ENCODE measurements around the gene DAPK1.

The DAPK1 gene

DNA sequence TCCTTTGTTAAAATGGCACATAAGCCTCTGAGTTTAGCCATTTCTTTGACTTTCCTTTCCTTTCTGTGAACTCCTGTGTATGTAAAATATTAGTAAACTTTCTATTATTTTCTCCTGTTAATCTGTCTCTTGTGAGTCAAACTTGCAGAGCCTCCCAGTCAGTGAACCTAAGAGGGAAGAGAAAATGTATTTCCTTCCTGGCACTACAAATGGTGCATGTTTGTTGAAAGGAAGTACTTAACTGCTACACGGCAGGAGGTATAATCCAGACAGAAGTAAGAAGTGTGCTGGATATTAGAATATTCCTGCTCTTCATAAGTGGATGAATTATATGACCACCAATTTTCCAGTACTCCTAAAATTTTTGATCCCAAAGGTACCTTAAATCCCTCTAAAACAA, 251.2 kb downstream of the DAPK1 start:
- ATAC-seq, result no peak
- TF ChIP-seq, protein P1, sequence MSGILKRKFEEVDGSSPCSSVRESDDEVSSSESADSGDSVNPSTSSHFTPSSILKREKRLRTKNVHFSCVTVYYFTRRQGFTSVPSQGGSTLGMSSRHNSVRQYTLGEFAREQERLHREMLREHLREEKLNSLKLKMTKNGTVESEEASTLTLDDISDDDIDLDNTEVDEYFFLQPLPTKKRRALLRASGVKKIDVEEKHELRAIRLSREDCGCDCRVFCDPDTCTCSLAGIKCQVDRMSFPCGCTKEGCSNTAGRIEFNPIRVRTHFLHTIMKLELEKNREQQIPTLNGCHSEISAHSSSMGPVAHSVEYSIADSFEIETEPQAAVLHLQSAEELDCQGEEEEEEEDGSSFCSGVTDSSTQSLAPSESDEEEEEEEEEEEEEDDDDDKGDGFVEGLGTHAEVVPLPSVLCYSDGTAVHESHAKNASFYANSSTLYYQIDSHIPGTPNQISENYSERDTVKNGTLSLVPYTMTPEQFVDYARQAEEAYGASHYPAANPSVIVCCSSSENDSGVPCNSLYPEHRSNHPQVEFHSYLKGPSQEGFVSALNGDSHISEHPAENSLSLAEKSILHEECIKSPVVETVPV (CRISPR knock-in tag; IDR thresholded peaks at IDR 0.05), result no peak
- TF ChIP-seq CSDC2 (CRISPR knock-in tag; IDR thresholded peaks at IDR 0.05) (no peak), ESRRG (CRISPR knock-in tag; IDR thresholded peaks at IDR 0.05) (no peak), GLIS3 (CRISPR knock-in tag; IDR thresholded peaks at IDR 0.05) (no peak), RARB (CRISPR knock-in tag; IDR thresholded peaks at IDR 0.05) (no peak), ZNF70 (CRISPR knock-in tag; IDR thresholded peaks at IDR 0.05) (no peak), TOX (CRISPR knock-in tag; IDR thresholded peaks at IDR 0.05; ENCODE audit: borderline replicate concordance) (no peak), ISL1 (CRISPR knock-in tag; IDR thresholded peaks at IDR 0.05) (no peak), ZNF565 (CRISPR knock-in tag; conservative IDR thresholded peaks at IDR 0.05; ENCODE audit: low read depth) (no peak), ZNF8 (CRISPR knock-in tag; IDR thresholded peaks at IDR 0.05) (no peak), OSR1 (CRISPR knock-in tag; IDR thresholded peaks at IDR 0.05) (no peak), ARNTL (CRISPR knock-in tag; IDR thresholded peaks at IDR 0.05; ENCODE audit: borderline replicate concordance, low read depth) (no peak), ZFP3 (CRISPR knock-in tag; IDR thresholded peaks at IDR 0.05) (no peak), ZFP30 (CRISPR knock-in tag; IDR thresholded peaks at IDR 0.05) (no peak), ZC3H10 (CRISPR knock-in tag; IDR thresholded peaks at IDR 0.05) (no peak), SNAI2 (CRISPR knock-in tag; IDR thresholded peaks at IDR 0.05) (no peak), PPARA (CRISPR knock-in tag; IDR thresholded peaks at IDR 0.05; ENCODE audit: borderline replicate concordance) (no peak)
- TF ChIP-seq, protein P2, sequence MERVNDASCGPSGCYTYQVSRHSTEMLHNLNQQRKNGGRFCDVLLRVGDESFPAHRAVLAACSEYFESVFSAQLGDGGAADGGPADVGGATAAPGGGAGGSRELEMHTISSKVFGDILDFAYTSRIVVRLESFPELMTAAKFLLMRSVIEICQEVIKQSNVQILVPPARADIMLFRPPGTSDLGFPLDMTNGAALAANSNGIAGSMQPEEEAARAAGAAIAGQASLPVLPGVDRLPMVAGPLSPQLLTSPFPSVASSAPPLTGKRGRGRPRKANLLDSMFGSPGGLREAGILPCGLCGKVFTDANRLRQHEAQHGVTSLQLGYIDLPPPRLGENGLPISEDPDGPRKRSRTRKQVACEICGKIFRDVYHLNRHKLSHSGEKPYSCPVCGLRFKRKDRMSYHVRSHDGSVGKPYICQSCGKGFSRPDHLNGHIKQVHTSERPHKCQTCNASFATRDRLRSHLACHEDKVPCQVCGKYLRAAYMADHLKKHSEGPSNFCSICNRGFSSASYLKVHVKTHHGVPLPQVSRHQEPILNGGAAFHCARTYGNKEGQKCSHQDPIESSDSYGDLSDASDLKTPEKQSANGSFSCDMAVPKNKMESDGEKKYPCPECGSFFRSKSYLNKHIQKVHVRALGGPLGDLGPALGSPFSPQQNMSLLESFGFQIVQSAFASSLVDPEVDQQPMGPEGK (CRISPR knock-in tag; IDR thresholded peaks at IDR 0.05; ENCODE audit: borderline replicate concordance), result no peak
- TF ChIP-seq, protein P3, sequence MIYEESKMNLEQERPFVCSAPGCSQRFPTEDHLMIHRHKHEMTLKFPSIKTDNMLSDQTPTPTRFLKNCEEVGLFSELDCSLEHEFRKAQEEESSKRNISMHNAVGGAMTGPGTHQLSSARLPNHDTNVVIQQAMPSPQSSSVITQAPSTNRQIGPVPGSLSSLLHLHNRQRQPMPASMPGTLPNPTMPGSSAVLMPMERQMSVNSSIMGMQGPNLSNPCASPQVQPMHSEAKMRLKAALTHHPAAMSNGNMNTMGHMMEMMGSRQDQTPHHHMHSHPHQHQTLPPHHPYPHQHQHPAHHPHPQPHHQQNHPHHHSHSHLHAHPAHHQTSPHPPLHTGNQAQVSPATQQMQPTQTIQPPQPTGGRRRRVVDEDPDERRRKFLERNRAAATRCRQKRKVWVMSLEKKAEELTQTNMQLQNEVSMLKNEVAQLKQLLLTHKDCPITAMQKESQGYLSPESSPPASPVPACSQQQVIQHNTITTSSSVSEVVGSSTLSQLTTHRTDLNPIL (CRISPR knock-in tag; IDR thresholded peaks at IDR 0.05; ENCODE audit: low read depth), result no peak
- TF ChIP-seq, protein P4, sequence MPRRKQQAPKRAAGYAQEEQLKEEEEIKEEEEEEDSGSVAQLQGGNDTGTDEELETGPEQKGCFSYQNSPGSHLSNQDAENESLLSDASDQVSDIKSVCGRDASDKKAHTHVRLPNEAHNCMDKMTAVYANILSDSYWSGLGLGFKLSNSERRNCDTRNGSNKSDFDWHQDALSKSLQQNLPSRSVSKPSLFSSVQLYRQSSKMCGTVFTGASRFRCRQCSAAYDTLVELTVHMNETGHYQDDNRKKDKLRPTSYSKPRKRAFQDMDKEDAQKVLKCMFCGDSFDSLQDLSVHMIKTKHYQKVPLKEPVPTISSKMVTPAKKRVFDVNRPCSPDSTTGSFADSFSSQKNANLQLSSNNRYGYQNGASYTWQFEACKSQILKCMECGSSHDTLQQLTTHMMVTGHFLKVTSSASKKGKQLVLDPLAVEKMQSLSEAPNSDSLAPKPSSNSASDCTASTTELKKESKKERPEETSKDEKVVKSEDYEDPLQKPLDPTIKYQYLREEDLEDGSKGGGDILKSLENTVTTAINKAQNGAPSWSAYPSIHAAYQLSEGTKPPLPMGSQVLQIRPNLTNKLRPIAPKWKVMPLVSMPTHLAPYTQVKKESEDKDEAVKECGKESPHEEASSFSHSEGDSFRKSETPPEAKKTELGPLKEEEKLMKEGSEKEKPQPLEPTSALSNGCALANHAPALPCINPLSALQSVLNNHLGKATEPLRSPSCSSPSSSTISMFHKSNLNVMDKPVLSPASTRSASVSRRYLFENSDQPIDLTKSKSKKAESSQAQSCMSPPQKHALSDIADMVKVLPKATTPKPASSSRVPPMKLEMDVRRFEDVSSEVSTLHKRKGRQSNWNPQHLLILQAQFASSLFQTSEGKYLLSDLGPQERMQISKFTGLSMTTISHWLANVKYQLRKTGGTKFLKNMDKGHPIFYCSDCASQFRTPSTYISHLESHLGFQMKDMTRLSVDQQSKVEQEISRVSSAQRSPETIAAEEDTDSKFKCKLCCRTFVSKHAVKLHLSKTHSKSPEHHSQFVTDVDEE (CRISPR knock-in tag; IDR thresholded peaks at IDR 0.05), result no peak

DNA sequence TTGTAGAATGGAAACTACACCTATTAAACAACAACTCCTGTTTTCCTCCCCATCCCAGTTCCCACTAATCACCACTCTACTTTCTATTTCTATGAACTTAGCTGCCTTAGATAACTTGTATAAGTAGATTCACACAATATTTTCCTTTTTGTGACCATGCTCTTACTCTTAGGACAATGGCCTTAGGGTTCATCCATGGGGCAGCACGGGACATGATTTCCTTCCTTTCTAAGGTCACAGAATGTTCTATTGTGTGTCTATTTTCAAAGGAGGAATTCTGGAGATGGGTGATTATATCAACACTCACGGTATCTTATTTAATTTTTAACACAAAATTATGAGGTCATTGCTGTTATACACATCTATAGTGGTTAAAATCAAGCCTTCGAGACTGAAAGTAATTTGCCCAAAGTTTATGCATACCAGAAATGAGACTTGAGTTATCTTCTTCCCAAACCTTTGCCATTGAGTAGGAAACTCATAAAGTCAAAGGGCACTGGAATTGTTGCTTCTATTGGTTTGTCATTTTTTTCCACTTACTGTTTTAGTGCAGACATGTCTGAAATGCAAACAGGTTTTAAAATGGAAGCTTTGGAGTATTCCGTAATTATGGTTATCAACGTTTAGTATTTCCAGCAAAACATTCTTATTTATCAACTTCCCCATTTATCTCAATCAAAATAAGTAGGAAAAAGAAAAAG, 251.8 kb downstream of the DAPK1 start:
- no peak for ATAC-seq
- TF ChIP-seq GLIS3 (CRISPR knock-in tag; IDR thresholded peaks at IDR 0.05), result no peak
- no peak for TF ChIP-seq ISL1 (CRISPR knock-in tag; IDR thresholded peaks at IDR 0.05)
- TF ChIP-seq ZNF8 (CRISPR knock-in tag; IDR thresholded peaks at IDR 0.05), result no peak
- TF ChIP-seq ZNF565 (CRISPR knock-in tag; conservative IDR thresholded peaks at IDR 0.05; ENCODE audit: low read depth), result no peak
- no peak for TF ChIP-seq RARB (CRISPR knock-in tag; IDR thresholded peaks at IDR 0.05)
- no peak for TF ChIP-seq ZC3H10 (CRISPR knock-in tag; IDR thresholded peaks at IDR 0.05)
- TF ChIP-seq, protein P2 (CRISPR knock-in tag; IDR thresholded peaks at IDR 0.05; ENCODE audit: borderline replicate concordance), result no peak
- TF ChIP-seq ARNTL (CRISPR knock-in tag; IDR thresholded peaks at IDR 0.05; ENCODE audit: borderline replicate concordance, low read depth), result no peak
- TF ChIP-seq TCF4 (CRISPR knock-in tag; IDR thresholded peaks at IDR 0.05; ENCODE audit: borderline replicate concordance), result no peak

Measured in SK-N-SH treated with all-trans-retinoic acid at 6 μM for 48 hours (cell line).